BLaER1 (cell line): ENCODE data around the gene ORM1.
"Not testable (repeated sequence)": the region's sequence is repeated elsewhere in the genome, so short reads cannot be mapped to it uniquely, and the experiment has no call there.

ENCODE experiments used
- H3K27ac ChIP-seq: shearing (Covaris generic); formaldehyde crosslinking; 2 replicates; pipeline ENCODE4 v1.8.1; 2022
- H3K27me3 ChIP-seq: shearing (Covaris generic); formaldehyde crosslinking; 2 replicates; pipeline ENCODE4 v1.8.1; 2022
- H3K36me3 ChIP-seq: shearing (Covaris generic); formaldehyde crosslinking; 2 replicates; pipeline ENCODE4 v1.8.1; 2022
- H3K4me1 ChIP-seq: shearing (Covaris generic); formaldehyde crosslinking; 2 replicates; pipeline ENCODE4 v1.8.1; 2022
- H3K4me2 ChIP-seq: shearing (Covaris generic); formaldehyde crosslinking; 2 replicates; pipeline ENCODE4 v1.8.1; 2022
- H3K4me3 ChIP-seq: shearing (Covaris generic); formaldehyde crosslinking; 2 replicates; pipeline ENCODE4 v1.8.1; 2022
- H3K9ac ChIP-seq: shearing (Covaris generic); formaldehyde crosslinking; 2 replicates; pipeline ENCODE4 v1.8.1; 2022
- H3K9me3 ChIP-seq: shearing (Covaris generic); formaldehyde crosslinking; 2 replicates; pipeline ENCODE4 v1.8.1; 2022
- H4K20me1 ChIP-seq: shearing (Covaris generic); formaldehyde crosslinking; 2 replicates; pipeline ENCODE4 v1.8.1; 2022
- Cebpa-rat ChIP-seq: shearing (Covaris generic); IDR thresholded peaks from 2 replicates; pipeline ENCODE4 v1.8.1; 2022

ORM1 gene

GRCh38 chr9:114322831-114323531 is at the start of gene ORM1:
Gene ORM1, plus strand, starts transcription at chr9:114323098. Its CDS starts 36 bp downstream, at chr9:114323134.
- H3K4me3 ChIP-seq, H3K27me3 ChIP-seq, H3K4me1 ChIP-seq, H3K27ac ChIP-seq, H3K36me3 ChIP-seq, H3K4me2 ChIP-seq, H3K9ac ChIP-seq, H3K9me3 ChIP-seq, H4K20me1 ChIP-seq: not testable (repeated sequence)

GRCh38 chr9:114273461-114273881 is 49.4 kb upstream of the ORM1 start:
- Histone ChIP-seq H3K4me2 (no peak overlapping the region), H4K20me1 (no peaks in the 10 kb centered on the region)

GRCh38 chr9:114274217-114274616 is 48.7 kb upstream of the ORM1 start:
- H3K4me1 ChIP-seq: peaks cover 16% of the 10 kb centered on the region
- no peak overlapping the region for H3K27ac ChIP-seq

More at GRCh38 chr9:114273461-114273881, 49.4 kb upstream of the ORM1 start:
- no peak overlapping the region for H3K4me3 ChIP-seq
- no peaks in the 10 kb centered on the region for H3K9me3 ChIP-seq
- no peaks in the 10 kb centered on the region for H3K27me3 ChIP-seq
- H3K27ac ChIP-seq: no peak overlapping the region
- peaks cover 9% of the 10 kb centered on the region for H3K4me1 ChIP-seq
- H3K9ac ChIP-seq: no peak overlapping the region
- no peak for TF ChIP-seq Cebpa-rat
- H3K36me3 ChIP-seq: peaks cover 92% of the 10 kb centered on the region

GRCh38 chr9:114275246-114276004 is 47.5 kb upstream of the ORM1 start:
- Histone ChIP-seq H4K20me1 (no peaks in the 10 kb centered on the region), H3K4me2 (no peak overlapping the region), H3K36me3 (peaks cover 81% of the 10 kb centered on the region), H3K27me3 (no peaks in the 10 kb centered on the region), H3K9ac (no peak overlapping the region), H3K4me3 (no peak overlapping the region), H3K27ac (no peak overlapping the region), H3K4me1 (peaks cover 19% of the 10 kb centered on the region), H3K9me3 (no peaks in the 10 kb centered on the region)
- no peak for TF ChIP-seq Cebpa-rat

More at GRCh38 chr9:114274217-114274616, 48.7 kb upstream of the ORM1 start:
- no peaks in the 10 kb centered on the region for H4K20me1 ChIP-seq
- no peak overlapping the region for H3K9ac ChIP-seq
- no peaks in the 10 kb centered on the region for H3K9me3 ChIP-seq
- H3K4me2 ChIP-seq: no peak overlapping the region
- H3K4me3 ChIP-seq: no peak overlapping the region
- peaks cover 89% of the 10 kb centered on the region for H3K36me3 ChIP-seq
- no peak for TF ChIP-seq Cebpa-rat
- no peaks in the 10 kb centered on the region for H3K27me3 ChIP-seq

GRCh38 chr9:114276908-114277821 is 45.7 kb upstream of the ORM1 start:
- TF ChIP-seq Cebpa-rat: no peak
- H3K27ac ChIP-seq: no peak overlapping the region
- H3K4me2 ChIP-seq: no peak overlapping the region
- H3K4me3 ChIP-seq: no peak overlapping the region
- no peaks in the 10 kb centered on the region for H4K20me1 ChIP-seq
- H3K4me1 ChIP-seq: peaks cover 33% of the 10 kb centered on the region
- H3K27me3 ChIP-seq: no peaks in the 10 kb centered on the region
- H3K9me3 ChIP-seq: no peaks in the 10 kb centered on the region
- peaks cover 81% of the 10 kb centered on the region for H3K36me3 ChIP-seq
- H3K9ac ChIP-seq: no peak overlapping the region

GRCh38 chr9:114278356-114278755 is 44.5 kb upstream of the ORM1 start:
- Histone ChIP-seq H3K36me3 (peaks cover 81% of the 10 kb centered on the region), H3K9ac (no peak overlapping the region), H3K4me2 (peak overlapping the region; percentile 47), H3K27me3 (no peaks in the 10 kb centered on the region), H3K27ac (no peak overlapping the region), H4K20me1 (no peaks in the 10 kb centered on the region), H3K4me1 (peaks cover 33% of the 10 kb centered on the region), H3K9me3 (no peaks in the 10 kb centered on the region), H3K4me3 (no peak overlapping the region)
- TF ChIP-seq Cebpa-rat: no peak

- Histone ChIP-seq H3K36me3 (peaks cover 81% of the 10 kb centered on the region), H3K9ac (no peak overlapping the region), H3K4me2 (peak overlapping the region; percentile 47), H3K4me1 (peaks cover 33% of the 10 kb centered on the region), H3K27ac (0 out of 2 replicates have a peak overlapping the region, but pooled peaks have one; percentile 41), H3K27me3 (no peaks in the 10 kb centered on the region), H3K4me3 (no peak overlapping the region), H3K9me3 (no peaks in the 10 kb centered on the region), H4K20me1 (no peaks in the 10 kb centered on the region)
- no peak for TF ChIP-seq Cebpa-rat
Measured at GRCh38 chr9:114278881-114279570, 43.9 kb upstream of the ORM1 start.

GRCh38 chr9:114279693-114280092 is 43.2 kb upstream of the ORM1 start:
- H3K27ac ChIP-seq: no peak overlapping the region
- no peak for TF ChIP-seq Cebpa-rat
- no peak overlapping the region for H3K4me3 ChIP-seq
- 0 out of 2 replicates have a peak overlapping the region, but pooled peaks have one; percentile 47 for H3K4me2 ChIP-seq
- no peak overlapping the region for H3K9ac ChIP-seq
- H3K36me3 ChIP-seq: peaks cover 82% of the 10 kb centered on the region
- H4K20me1 ChIP-seq: no peaks in the 10 kb centered on the region
- H3K9me3 ChIP-seq: no peaks in the 10 kb centered on the region
- no peaks in the 10 kb centered on the region for H3K27me3 ChIP-seq
- peaks cover 33% of the 10 kb centered on the region for H3K4me1 ChIP-seq
